ENCODE data around the gene C4orf17. TPM values are rescaled to one million over a fixed set of nuclear protein-coding genes. Genes with fewer than 3 reads are reported as not detected.

The C4orf17 gene
- polyA plus RNA-seq, 3 donors, result not detected

DNA sequence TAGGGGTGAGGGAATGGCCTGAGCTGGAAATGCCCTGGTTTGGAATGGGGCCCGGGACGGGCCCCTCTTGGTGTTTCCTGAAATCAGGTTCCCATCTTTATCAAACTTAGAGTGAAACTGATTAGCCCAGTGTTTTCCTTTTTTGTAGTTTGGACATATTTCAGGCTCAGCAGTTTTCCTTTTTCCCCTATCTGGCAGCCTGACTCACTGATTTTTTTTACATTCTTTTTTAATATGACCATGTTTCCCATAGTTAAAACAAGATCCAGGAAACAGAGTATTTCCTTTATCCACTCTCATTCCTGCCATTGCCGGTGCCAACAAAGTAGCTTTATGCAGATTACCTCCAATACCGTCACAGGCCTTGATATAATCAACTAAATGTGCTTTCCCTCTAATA lies 20.5 kb upstream of the C4orf17 start:
- 100% methylated on average over 1 of the region's 4 CpGs for WGBS (ENCODE audit: insufficient coverage)
- Histone ChIP-seq H3K9me3 (replicated peaks in 1 of 2; ENCODE audit: control insufficient read depth in 1 of 2, insufficient read depth in 1 of 2, low read length in 2 of 2) (peaks cover 21 to 46% of the 10 kb centered on the region in 2 donors), H2AFZ (ENCODE audit: insufficient read depth, low read depth, low read length, poor library complexity, severe bottlenecking) (no peak overlapping the region), H3K9ac (ENCODE audit: insufficient read depth, low read length, poor library complexity, severe bottlenecking) (no peak overlapping the region), H3K79me2 (ENCODE audit: insufficient read depth, low read length) (no peaks in the 10 kb centered on the region), H3K4me2 (replicated peaks; ENCODE audit: extremely low read depth, low read length, poor library complexity, severe bottlenecking) (no peak overlapping the region), H3K27me3 (ENCODE audit: control insufficient read depth in 2 of 2, insufficient read depth in 2 of 2, low read length in 2 of 2) (no peaks in the 10 kb centered on the region), H3K4me3 (replicated peaks in 1 of 3; ENCODE audit: low read depth in 2 of 3, low read length in 3 of 3) (no peak overlapping the region), H3K27ac (ENCODE audit: low read depth in 1 of 2, low read length in 2 of 2) (no peak overlapping the region), H4K20me1 (ENCODE audit: insufficient read depth, low read length) (no peaks in the 10 kb centered on the region), H3K36me3 (replicated peaks in 1 of 2; ENCODE audit: control insufficient read depth in 1 of 2, insufficient read depth in 2 of 2, low read length in 2 of 2) (no peaks in the 10 kb centered on the region), H3K4me1 (ENCODE audit: control insufficient read depth in 1 of 2, insufficient read depth in 2 of 2, low read length in 2 of 2) (no peaks in the 10 kb centered on the region)
- Mint-ChIP-seq H3K36me3 (no peaks in the 10 kb centered on the region), H3K27ac (no peak overlapping the region), H3K4me1 (no peaks in the 10 kb centered on the region), H3K27me3 (ENCODE audit: low read depth in 3 of 3) (peaks cover 0 to 2% (median 0%) of the 10 kb centered on the region in 3 donors), H3K9me3 (peaks cover 22 to 59% (median 53%) of the 10 kb centered on the region in 7 donors), H3K4me3 (no peak overlapping the region)
- no peak for DNase-seq
- TF ChIP-seq, protein P1, sequence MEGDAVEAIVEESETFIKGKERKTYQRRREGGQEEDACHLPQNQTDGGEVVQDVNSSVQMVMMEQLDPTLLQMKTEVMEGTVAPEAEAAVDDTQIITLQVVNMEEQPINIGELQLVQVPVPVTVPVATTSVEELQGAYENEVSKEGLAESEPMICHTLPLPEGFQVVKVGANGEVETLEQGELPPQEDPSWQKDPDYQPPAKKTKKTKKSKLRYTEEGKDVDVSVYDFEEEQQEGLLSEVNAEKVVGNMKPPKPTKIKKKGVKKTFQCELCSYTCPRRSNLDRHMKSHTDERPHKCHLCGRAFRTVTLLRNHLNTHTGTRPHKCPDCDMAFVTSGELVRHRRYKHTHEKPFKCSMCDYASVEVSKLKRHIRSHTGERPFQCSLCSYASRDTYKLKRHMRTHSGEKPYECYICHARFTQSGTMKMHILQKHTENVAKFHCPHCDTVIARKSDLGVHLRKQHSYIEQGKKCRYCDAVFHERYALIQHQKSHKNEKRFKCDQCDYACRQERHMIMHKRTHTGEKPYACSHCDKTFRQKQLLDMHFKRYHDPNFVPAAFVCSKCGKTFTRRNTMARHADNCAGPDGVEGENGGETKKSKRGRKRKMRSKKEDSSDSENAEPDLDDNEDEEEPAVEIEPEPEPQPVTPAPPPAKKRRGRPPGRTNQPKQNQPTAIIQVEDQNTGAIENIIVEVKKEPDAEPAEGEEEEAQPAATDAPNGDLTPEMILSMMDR (IDR thresholded peaks at IDR 0.05), result no peak
- intact Hi-C loops (cut with micrococcal nuclease), result no loop called here

DNA sequence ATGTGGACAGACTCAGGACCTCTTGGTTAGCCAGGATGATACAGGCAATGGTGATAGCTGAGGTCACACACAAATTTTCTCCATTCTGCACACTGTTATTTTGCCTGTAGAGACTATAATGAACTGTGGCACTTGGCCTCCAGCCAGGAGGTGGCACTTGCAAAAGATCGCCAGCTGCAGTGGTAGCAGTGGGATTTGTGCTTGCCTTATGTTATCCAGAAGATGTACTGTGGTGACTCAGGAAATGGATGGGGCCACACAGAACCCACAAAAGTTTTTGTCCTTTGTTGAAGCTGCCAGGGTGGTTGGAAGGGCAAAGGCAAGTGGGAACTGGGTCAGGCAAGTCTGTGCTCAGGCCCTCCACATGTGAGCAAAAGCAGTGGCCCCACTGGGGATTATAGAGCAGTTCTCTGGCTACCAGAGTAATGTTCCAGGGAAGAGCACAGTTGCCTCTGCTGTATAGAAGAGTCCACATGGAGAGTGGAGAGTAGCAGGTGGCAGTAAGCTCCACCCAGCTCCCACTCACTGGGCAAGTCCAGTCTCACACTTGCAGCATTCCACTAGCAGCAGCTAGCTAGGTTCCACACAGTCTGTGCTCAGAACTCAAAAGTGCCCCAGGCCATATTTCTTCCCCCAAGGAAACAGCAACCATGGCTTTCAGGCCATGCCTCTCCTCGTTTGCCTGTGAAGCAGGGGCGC lies 5.9 kb upstream of the C4orf17 start:
- Mint-ChIP-seq H3K36me3 (no peaks in the 10 kb centered on the region), H3K9me3 (peaks cover 0 to 13% (median 3%) of the 10 kb centered on the region in 7 donors), H3K4me1 (no peaks in the 10 kb centered on the region), H3K4me3 (no peak overlapping the region), H3K27ac (no peak overlapping the region), H3K27me3 (ENCODE audit: low read depth in 3 of 3) (no peaks in the 10 kb centered on the region)
- H3K9ac ChIP-seq (ENCODE audit: insufficient read depth, low read length, poor library complexity, severe bottlenecking), result no peak overlapping the region
- H3K4me1 ChIP-seq (ENCODE audit: control insufficient read depth in 1 of 2, insufficient read depth in 2 of 2, low read length in 2 of 2), result no peaks in the 10 kb centered on the region
- DNase-seq, result no peak
- H3K4me2 ChIP-seq (replicated peaks; ENCODE audit: extremely low read depth, low read length, poor library complexity, severe bottlenecking), result no peak overlapping the region
- H3K4me3 ChIP-seq (replicated peaks in 1 of 3; ENCODE audit: low read depth in 2 of 3, low read length in 3 of 3), result no peak overlapping the region
- peaks cover 0 to 3% of the 10 kb centered on the region in 2 donors for H3K9me3 ChIP-seq (replicated peaks in 1 of 2; ENCODE audit: control insufficient read depth in 1 of 2, insufficient read depth in 1 of 2, low read length in 2 of 2)
- H3K79me2 ChIP-seq (ENCODE audit: insufficient read depth, low read length), result no peaks in the 10 kb centered on the region
- 20% methylated on average over 2 of the region's 3 CpGs for WGBS (ENCODE audit: insufficient coverage)
- no peaks in the 10 kb centered on the region for H3K27me3 ChIP-seq (ENCODE audit: control insufficient read depth in 2 of 2, insufficient read depth in 2 of 2, low read length in 2 of 2)
- TF ChIP-seq, protein P1 (IDR thresholded peaks at IDR 0.05), result no peak
- intact Hi-C loops (cut with micrococcal nuclease), result no loop called here
- no peak overlapping the region for H3K27ac ChIP-seq (ENCODE audit: low read depth in 1 of 2, low read length in 2 of 2)
- H2AFZ ChIP-seq (ENCODE audit: insufficient read depth, low read depth, low read length, poor library complexity, severe bottlenecking), result no peak overlapping the region
- H4K20me1 ChIP-seq (ENCODE audit: insufficient read depth, low read length), result no peaks in the 10 kb centered on the region
- H3K36me3 ChIP-seq (replicated peaks in 1 of 2; ENCODE audit: control insufficient read depth in 1 of 2, insufficient read depth in 2 of 2, low read length in 2 of 2), result no peaks in the 10 kb centered on the region

All from CD14-positive monocyte (primary cell).